HEK293 (cell line): ENCODE measurements around the gene FOXJ2.

ENCODE experiments used
- CTCF ChIA-PET: fragments of 350-600 bp; formaldehyde crosslinking; extraction: SDS; loops from one replicate; lab custom pipeline; 2021; ENCODE audit warnings: antibody characterized with exemption; lab: Yijun Ruan, JAX
- POLR2A ChIA-PET: fragments of 300-600 bp; formaldehyde crosslinking; extraction: SDS; loops from one replicate; lab custom pipeline; 2020; ENCODE audit warnings: antibody characterized with exemption, inconsistent platforms; lab: Yijun Ruan, JAX
- H3K27ac ChIP-seq: fragments of 200-500 bp; sonication (Bioruptor generic); 2 replicates; pipeline ENCODE4 v1.5.1; 2014; ENCODE audit warnings: low read depth, low read length, control low read depth, inconsistent platforms; ENCODE audit errors: extremely low read depth
- H3K36me3 ChIP-seq, 2 experiments: fragments of 200-500 bp in 1 of 2; sonication (Bioruptor generic) in 1 of 2; 1 replicate in 1 of 2; 2 replicates in 1 of 2; pipeline ENCODE4 v1.5.1; 2014 to 2017; ENCODE audit warnings: inconsistent platforms in 2 of 2, low read length in 2 of 2; ENCODE audit not compliant: control insufficient read depth in 2 of 2, insufficient read depth in 1 of 2
- H3K4me1 ChIP-seq: fragments of 200-500 bp; sonication (Bioruptor generic); 2 replicates; pipeline ENCODE4 v1.5.1; 2014; ENCODE audit warnings: mild to moderate bottlenecking, low read length, inconsistent platforms; ENCODE audit not compliant: control insufficient read depth, insufficient read depth
- H3K4me3 ChIP-seq: 2 replicates; pipeline ENCODE4 v1.5.1; 2011; ENCODE audit warnings: low read depth, mild to moderate bottlenecking, control low read depth, low read length, moderate library complexity
- H3K9me3 ChIP-seq: fragments of 200-500 bp; sonication (Bioruptor generic); 2 replicates; pipeline ENCODE4 v1.5.1; 2014; ENCODE audit warnings: low read depth, low read length, inconsistent platforms; ENCODE audit not compliant: control insufficient read depth, insufficient read depth
- GFI1B ChIP-seq: fragments of 450-650 bp; formaldehyde crosslinking; IDR thresholded peaks from 2 replicates; pipeline ENCODE4 v1.5.1; 2016; ENCODE audit warnings: missing biosample characterization, missing genetic modification characterization
- GLI2 ChIP-seq: fragments of 450-650 bp; formaldehyde crosslinking; IDR thresholded peaks from 2 replicates; pipeline ENCODE4; 2017; ENCODE audit warnings: missing biosample characterization, missing genetic modification characterization, low read depth, borderline replicate concordance
- IKZF3 ChIP-seq: fragments of 450-650 bp; IDR thresholded peaks from 2 replicates; pipeline ENCODE4 v1.5.0; 2018; ENCODE audit warnings: missing biosample characterization, mild to moderate bottlenecking, missing genetic modification characterization, moderate library complexity
- MYNN ChIP-seq: fragments of 450-650 bp; formaldehyde crosslinking; IDR thresholded peaks from 2 replicates; pipeline ENCODE4 v1.5.1; 2016; ENCODE audit warnings: missing biosample characterization, missing genetic modification characterization, borderline replicate concordance
- REPIN1 ChIP-seq: fragments of 450-650 bp; formaldehyde crosslinking; IDR thresholded peaks from 2 replicates; pipeline ENCODE4 v1.5.1; 2017; ENCODE audit warnings: missing biosample characterization, missing genetic modification characterization, low read depth
- WT1 ChIP-seq: fragments of 450-650 bp; formaldehyde crosslinking; IDR thresholded peaks from 2 replicates; pipeline ENCODE4 v1.5.1; 2016; ENCODE audit warnings: missing biosample characterization, missing genetic modification characterization
- ZBTB20 ChIP-seq: fragments of 450-650 bp; formaldehyde crosslinking; IDR thresholded peaks from 2 replicates; pipeline ENCODE4 v1.5.1; 2016; ENCODE audit warnings: missing biosample characterization, missing genetic modification characterization
- ZBTB48 ChIP-seq: fragments of 450-650 bp; formaldehyde crosslinking; IDR thresholded peaks from 2 replicates; pipeline ENCODE4 v1.5.1; 2016; ENCODE audit warnings: missing biosample characterization, missing genetic modification characterization
- ZFP69B ChIP-seq: fragments of 450-650 bp; formaldehyde crosslinking; IDR thresholded peaks from 2 replicates; pipeline ENCODE4 v1.5.1; 2016; ENCODE audit warnings: missing biosample characterization, missing genetic modification characterization
- ZNF175 ChIP-seq: fragments of 450-650 bp; formaldehyde crosslinking; IDR thresholded peaks from 2 replicates; pipeline ENCODE4 v1.5.1; 2016; ENCODE audit warnings: missing biosample characterization, missing genetic modification characterization
- ZNF24 ChIP-seq: fragments of 450-650 bp; formaldehyde crosslinking; IDR thresholded peaks from 2 replicates; pipeline ENCODE4 v1.5.1; 2016; ENCODE audit warnings: missing biosample characterization, missing genetic modification characterization
- ZNF248 ChIP-seq: fragments of 450-650 bp; formaldehyde crosslinking; IDR thresholded peaks from 2 replicates; pipeline ENCODE4 v1.5.1; 2017; ENCODE audit warnings: missing biosample characterization, missing genetic modification characterization
- ZNF292 ChIP-seq: fragments of 450-650 bp; formaldehyde crosslinking; IDR thresholded peaks from 2 replicates; pipeline ENCODE4 v1.5.1; 2016; ENCODE audit warnings: low read depth, missing biosample characterization, missing genetic modification characterization, borderline replicate concordance
- ZNF341 ChIP-seq: fragments of 450-650 bp; formaldehyde crosslinking; IDR thresholded peaks from 2 replicates; pipeline ENCODE4; 2016; ENCODE audit warnings: low read depth, missing biosample characterization, missing genetic modification characterization
- ZNF426 ChIP-seq: fragments of 450-650 bp; formaldehyde crosslinking; IDR thresholded peaks from 2 replicates; pipeline ENCODE4 v1.5.1; 2017; ENCODE audit warnings: missing biosample characterization, missing genetic modification characterization, mild to moderate bottlenecking, inconsistent platforms, moderate library complexity
- ZNF548 ChIP-seq: fragments of 450-650 bp; formaldehyde crosslinking; IDR thresholded peaks from 2 replicates; pipeline ENCODE4 v1.5.1; 2016; ENCODE audit warnings: missing biosample characterization, missing genetic modification characterization
- ZNF549 ChIP-seq: fragments of 450-650 bp; IDR thresholded peaks from 2 replicates; pipeline ENCODE4 v1.5.1; 2018; ENCODE audit warnings: missing biosample characterization, missing genetic modification characterization, mild to moderate bottlenecking, inconsistent platforms, moderate library complexity
- ZNF561 ChIP-seq: fragments of 450-650 bp; IDR thresholded peaks from 2 replicates; pipeline ENCODE4 v1.5.1; 2018; ENCODE audit warnings: missing biosample characterization, missing genetic modification characterization, borderline replicate concordance
- ZNF610 ChIP-seq: fragments of 450-650 bp; formaldehyde crosslinking; IDR thresholded peaks from 2 replicates; pipeline ENCODE4 v1.5.1; 2016; ENCODE audit warnings: missing biosample characterization, missing genetic modification characterization, borderline replicate concordance
- ZSCAN23 ChIP-seq: fragments of 450-650 bp; formaldehyde crosslinking; IDR thresholded peaks from 2 replicates; pipeline ENCODE4 v1.5.1; 2016; ENCODE audit warnings: missing biosample characterization, missing genetic modification characterization
- TF ChIP-seq, protein P1 (sequence below): fragments of 450-650 bp; formaldehyde crosslinking; IDR thresholded peaks from 2 replicates; pipeline ENCODE4 v1.5.1; 2016; ENCODE audit warnings: missing biosample characterization, missing genetic modification characterization
- TF ChIP-seq, protein P2 (sequence below): fragments of 450-650 bp; formaldehyde crosslinking; IDR thresholded peaks from 2 replicates; pipeline ENCODE4 v1.5.1; 2016; ENCODE audit warnings: missing biosample characterization, missing genetic modification characterization
- TF ChIP-seq, protein P3 (sequence below): fragments of 450-650 bp; formaldehyde crosslinking; IDR thresholded peaks from 2 replicates; pipeline ENCODE4 v1.5.1; 2017; ENCODE audit warnings: missing biosample characterization, missing genetic modification characterization

Gene FOXJ2

DNA sequence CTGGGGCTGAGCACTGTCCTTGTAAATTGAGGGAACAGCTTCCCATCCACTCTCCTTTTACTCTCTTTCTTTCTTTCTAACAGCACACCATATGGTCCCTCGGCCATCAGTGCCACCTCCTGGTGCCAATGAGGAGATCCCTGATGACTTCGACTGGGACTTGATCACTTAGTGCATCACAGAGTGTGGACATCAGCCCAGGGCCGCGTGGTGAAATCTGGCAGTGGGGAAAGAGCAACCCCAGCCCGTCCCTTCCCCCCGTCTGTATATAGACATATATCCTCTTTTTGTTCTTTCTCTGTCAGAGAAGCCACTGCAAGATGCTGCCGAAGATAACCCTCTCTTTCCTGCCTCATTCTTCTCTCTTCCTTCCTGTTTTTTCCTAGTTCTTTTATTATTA is 20.2 kb downstream of the FOXJ2 start:
- POLR2A ChIA-PET = no interaction called here
- TF ChIP-seq ZNF248 = no peak
- no peak for TF ChIP-seq GLI2 (tag by site-specific recombination)
- TF ChIP-seq ZBTB48 = no peak
- TF ChIP-seq WT1 (tag by site-specific recombination) = no peak
- no peak for TF ChIP-seq ZNF24 (tag by site-specific recombination)
- no peak for TF ChIP-seq MYNN
- TF ChIP-seq ZFP69B (tag by site-specific recombination) = no peak
- no peak for TF ChIP-seq ZSCAN23 (tag by site-specific recombination)
- TF ChIP-seq ZBTB20 = no peak
- TF ChIP-seq ZNF548 (tag by site-specific recombination) = no peak
- no peak for TF ChIP-seq ZNF175 (tag by site-specific recombination)
- no peak for TF ChIP-seq ZNF610 (tag by site-specific recombination)
- TF ChIP-seq, protein P1, sequence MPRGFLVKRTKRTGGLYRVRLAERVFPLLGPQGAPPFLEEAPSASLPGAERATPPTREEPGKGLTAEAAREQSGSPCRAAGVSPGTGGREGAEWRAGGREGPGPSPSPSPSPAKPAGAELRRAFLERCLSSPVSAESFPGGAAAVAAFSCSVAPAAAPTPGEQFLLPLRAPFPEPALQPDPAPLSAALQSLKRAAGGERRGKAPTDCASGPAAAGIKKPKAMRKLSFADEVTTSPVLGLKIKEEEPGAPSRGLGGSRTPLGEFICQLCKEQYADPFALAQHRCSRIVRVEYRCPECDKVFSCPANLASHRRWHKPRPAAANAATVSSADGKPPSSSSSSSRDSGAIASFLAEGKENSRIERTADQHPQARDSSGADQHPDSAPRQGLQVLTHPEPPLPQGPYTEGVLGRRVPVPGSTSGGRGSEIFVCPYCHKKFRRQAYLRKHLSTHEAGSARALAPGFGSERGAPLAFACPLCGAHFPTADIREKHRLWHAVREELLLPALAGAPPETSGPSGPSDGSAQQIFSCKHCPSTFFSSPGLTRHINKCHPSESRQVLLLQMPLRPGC (tag by site-specific recombination) = no peak
- Histone ChIP-seq H3K9me3 (no peaks in the 10 kb centered on the region), H3K4me1 (no peaks in the 10 kb centered on the region), H3K27ac (no peak overlapping the region), H3K36me3 (peaks cover 15 to 49% of the 10 kb centered on the region in 2 experiments), H3K4me3 (no peak overlapping the region)
- CTCF ChIA-PET = no interaction called here

DNA sequence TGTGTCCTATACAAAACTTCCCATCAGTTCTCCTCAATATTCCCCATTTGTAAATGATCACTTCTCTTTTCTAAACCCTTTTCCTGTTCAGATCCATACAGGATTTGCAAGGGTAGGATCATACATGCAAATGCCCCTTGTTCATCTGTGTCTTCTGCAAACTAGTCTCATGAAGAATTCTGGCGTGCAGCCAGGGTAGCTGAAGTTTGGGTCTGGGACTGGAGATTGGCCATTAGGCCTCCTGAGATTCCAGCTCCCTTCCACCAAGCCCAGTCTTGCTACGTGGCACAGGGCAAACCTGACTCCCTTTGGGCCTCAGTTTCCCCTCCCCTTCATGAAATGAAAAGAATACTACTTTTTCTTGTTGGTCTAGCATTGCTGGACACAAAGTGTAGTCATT is 22.3 kb downstream of the FOXJ2 start:
- H3K27ac ChIP-seq = no peak overlapping the region
- no peak for TF ChIP-seq GFI1B
- no peak for TF ChIP-seq ZNF549 (tag by site-specific recombination)
- no peak for TF ChIP-seq ZNF426 (tag by site-specific recombination)
- no peak for TF ChIP-seq IKZF3 (tag by site-specific recombination)
- TF ChIP-seq GLI2 (tag by site-specific recombination) = no peak
- TF ChIP-seq, protein P2, sequence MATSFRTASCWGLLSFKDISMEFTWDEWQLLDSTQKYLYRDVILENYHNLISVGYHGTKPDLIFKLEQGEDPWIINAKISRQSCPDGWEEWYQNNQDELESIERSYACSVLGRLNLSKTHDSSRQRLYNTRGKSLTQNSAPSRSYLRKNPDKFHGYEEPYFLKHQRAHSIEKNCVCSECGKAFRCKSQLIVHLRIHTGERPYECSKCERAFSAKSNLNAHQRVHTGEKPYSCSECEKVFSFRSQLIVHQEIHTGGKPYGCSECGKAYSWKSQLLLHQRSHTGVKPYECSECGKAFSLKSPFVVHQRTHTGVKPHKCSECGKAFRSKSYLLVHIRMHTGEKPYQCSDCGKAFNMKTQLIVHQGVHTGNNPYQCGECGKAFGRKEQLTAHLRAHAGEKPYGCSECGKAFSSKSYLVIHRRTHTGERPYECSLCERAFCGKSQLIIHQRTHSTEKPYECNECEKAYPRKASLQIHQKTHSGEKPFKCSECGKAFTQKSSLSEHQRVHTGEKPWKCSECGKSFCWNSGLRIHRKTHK (tag by site-specific recombination) = no peak
- TF ChIP-seq ZNF341 (tag by site-specific recombination) = no peak
- TF ChIP-seq REPIN1 (tag by site-specific recombination) = no peak
- TF ChIP-seq, protein P3, sequence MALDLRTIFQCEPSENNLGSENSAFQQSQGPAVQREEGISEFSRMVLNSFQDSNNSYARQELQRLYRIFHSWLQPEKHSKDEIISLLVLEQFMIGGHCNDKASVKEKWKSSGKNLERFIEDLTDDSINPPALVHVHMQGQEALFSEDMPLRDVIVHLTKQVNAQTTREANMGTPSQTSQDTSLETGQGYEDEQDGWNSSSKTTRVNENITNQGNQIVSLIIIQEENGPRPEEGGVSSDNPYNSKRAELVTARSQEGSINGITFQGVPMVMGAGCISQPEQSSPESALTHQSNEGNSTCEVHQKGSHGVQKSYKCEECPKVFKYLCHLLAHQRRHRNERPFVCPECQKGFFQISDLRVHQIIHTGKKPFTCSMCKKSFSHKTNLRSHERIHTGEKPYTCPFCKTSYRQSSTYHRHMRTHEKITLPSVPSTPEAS (tag by site-specific recombination) = no peak
- TF ChIP-seq ZNF561 = no peak
- TF ChIP-seq ZNF292 (tag by site-specific recombination) = no peak
- TF ChIP-seq, all 188 proteins: peak for 0
- H3K4me1 ChIP-seq = no peaks in the 10 kb centered on the region
- no peak overlapping the region for H3K4me3 ChIP-seq
- peaks cover 10 to 28% of the 10 kb centered on the region in 2 experiments; a peak in 2 of 3 replicates for H3K36me3 ChIP-seq
- CTCF ChIA-PET = interaction anchor here (1.2 to 1.4 kb wide), 2 partner anchors 9 to 23 kb away, joined by 3 to 5 read pairs; no protein-coding TSS in a partner anchor
- POLR2A ChIA-PET = no interaction called here
- no peaks in the 10 kb centered on the region for H3K9me3 ChIP-seq
